HG03196 (cell line): ENCODE measurements around the gene TRPC5OS.

ENCODE experiments used
- ATAC-seq: cut with Tn5 transposase; IDR thresholded peaks from one replicate; pipeline ENCODE4 v1.9.1; 2021; ENCODE audit not compliant: unreplicated experiment

The TRPC5OS gene

DNA sequence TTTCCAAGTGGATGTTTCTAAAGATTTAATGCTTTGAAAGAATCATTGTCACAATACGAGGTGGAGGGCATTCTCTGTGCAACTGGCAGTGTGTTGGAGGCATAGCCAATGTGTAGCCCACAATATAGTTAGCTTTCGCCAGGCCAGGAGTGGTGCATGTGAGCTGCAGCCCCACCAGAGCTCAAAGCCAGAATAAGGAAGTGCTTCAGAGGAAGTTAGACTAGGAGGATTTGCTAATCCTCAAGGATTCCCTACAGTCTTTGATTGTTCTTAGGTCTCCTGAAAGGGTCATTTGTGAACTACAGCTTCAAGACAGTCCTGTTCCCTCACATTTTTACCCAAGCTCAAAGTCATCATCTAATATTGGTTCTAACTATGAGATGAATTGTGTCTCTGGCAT, 16.4 kb downstream of the TRPC5OS start:
- no peak for ATAC-seq

DNA sequence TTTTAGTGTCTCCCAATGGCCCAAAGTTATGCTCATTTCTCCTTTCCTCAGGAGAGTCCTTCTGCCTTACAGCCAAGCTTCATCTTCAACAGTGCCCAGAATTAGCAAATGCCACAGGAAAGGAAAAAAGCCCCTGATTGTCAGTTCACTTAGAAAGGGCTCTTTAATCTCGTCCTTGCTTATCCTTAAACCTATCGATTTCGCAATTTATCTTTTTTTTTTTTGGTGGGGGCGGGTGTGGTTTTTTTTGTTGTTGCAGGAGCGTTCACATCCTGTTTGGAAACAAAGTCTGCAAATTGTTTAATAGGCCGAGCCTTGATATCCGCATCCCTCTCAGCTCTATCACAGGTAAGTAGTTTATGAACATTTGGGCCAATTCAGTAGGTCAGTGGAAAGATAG, 20.2 kb downstream of the TRPC5OS start:
- no peak for ATAC-seq

- ATAC-seq: no peak
Measured at GRCh38 chrX:111914398-111915090, 38.6 kb downstream of the TRPC5OS start.

GRCh38 chrX:111917591-111917990, 41.6 kb downstream of the TRPC5OS start:
- ATAC-seq: no peak

- no peak for ATAC-seq
Measured at GRCh38 chrX:111928456-111928855, 52.5 kb downstream of the TRPC5OS start.
